Measurements from ENCODE around the gene POU2AF1.

Gene POU2AF1

GRCh38 chr11:111393585-111393984 is 14.5 kb upstream of the POU2AF1 start:
- no peak for ATAC-seq
- TF ChIP-seq SNAI2 (CRISPR knock-in tag; IDR thresholded peaks at IDR 0.05) (no peak), OSR1 (CRISPR knock-in tag; IDR thresholded peaks at IDR 0.05) (no peak), BACH2 (CRISPR knock-in tag; IDR thresholded peaks at IDR 0.05; ENCODE audit: borderline replicate concordance) (no peak)

- ATAC-seq = no peak
- TF ChIP-seq ISL1 (CRISPR knock-in tag; IDR thresholded peaks at IDR 0.05) = peak; percentile 52
- no peak for TF ChIP-seq ARNTL (CRISPR knock-in tag; IDR thresholded peaks at IDR 0.05; ENCODE audit: borderline replicate concordance, low read depth)
Observed at GRCh38 chr11:111393096-111393495, 14.0 kb upstream of the POU2AF1 start.

- ATAC-seq = no peak
- no peak for TF ChIP-seq ZC3H10 (CRISPR knock-in tag; IDR thresholded peaks at IDR 0.05)
- TF ChIP-seq CSDC2 (CRISPR knock-in tag; IDR thresholded peaks at IDR 0.05) = no peak
- TF ChIP-seq, protein P1, sequence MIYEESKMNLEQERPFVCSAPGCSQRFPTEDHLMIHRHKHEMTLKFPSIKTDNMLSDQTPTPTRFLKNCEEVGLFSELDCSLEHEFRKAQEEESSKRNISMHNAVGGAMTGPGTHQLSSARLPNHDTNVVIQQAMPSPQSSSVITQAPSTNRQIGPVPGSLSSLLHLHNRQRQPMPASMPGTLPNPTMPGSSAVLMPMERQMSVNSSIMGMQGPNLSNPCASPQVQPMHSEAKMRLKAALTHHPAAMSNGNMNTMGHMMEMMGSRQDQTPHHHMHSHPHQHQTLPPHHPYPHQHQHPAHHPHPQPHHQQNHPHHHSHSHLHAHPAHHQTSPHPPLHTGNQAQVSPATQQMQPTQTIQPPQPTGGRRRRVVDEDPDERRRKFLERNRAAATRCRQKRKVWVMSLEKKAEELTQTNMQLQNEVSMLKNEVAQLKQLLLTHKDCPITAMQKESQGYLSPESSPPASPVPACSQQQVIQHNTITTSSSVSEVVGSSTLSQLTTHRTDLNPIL (CRISPR knock-in tag; IDR thresholded peaks at IDR 0.05; ENCODE audit: low read depth) = no peak
- no peak for TF ChIP-seq POU6F1 (CRISPR knock-in tag; IDR thresholded peaks at IDR 0.05; ENCODE audit: borderline replicate concordance, low read depth)
- TF ChIP-seq OSR1 (CRISPR knock-in tag; IDR thresholded peaks at IDR 0.05) = no peak
- no peak for TF ChIP-seq BACH2 (CRISPR knock-in tag; IDR thresholded peaks at IDR 0.05; ENCODE audit: borderline replicate concordance)
- no peak for TF ChIP-seq ZNF8 (CRISPR knock-in tag; IDR thresholded peaks at IDR 0.05)
Observed at GRCh38 chr11:111392552-111392951, 13.5 kb upstream of the POU2AF1 start.

- no peak for TF ChIP-seq PPARA (CRISPR knock-in tag; IDR thresholded peaks at IDR 0.05; ENCODE audit: borderline replicate concordance)
- no peak for TF ChIP-seq POU6F1 (CRISPR knock-in tag; IDR thresholded peaks at IDR 0.05; ENCODE audit: borderline replicate concordance, low read depth)
- no peak for TF ChIP-seq TCF4 (CRISPR knock-in tag; IDR thresholded peaks at IDR 0.05; ENCODE audit: borderline replicate concordance)
- TF ChIP-seq PATZ1 (CRISPR knock-in tag; IDR thresholded peaks at IDR 0.05; ENCODE audit: borderline replicate concordance) = no peak
- TF ChIP-seq, protein P1 (CRISPR knock-in tag; IDR thresholded peaks at IDR 0.05; ENCODE audit: low read depth) = no peak
- no peak for ATAC-seq
Observed at GRCh38 chr11:111391328-111392124, 12.5 kb upstream of the POU2AF1 start.

GRCh38 chr11:111388842-111389241 is 9.8 kb upstream of the POU2AF1 start:
- ATAC-seq = no peak
- TF ChIP-seq BACH2 (CRISPR knock-in tag; IDR thresholded peaks at IDR 0.05; ENCODE audit: borderline replicate concordance) = no peak
- no peak for TF ChIP-seq POU6F1 (CRISPR knock-in tag; IDR thresholded peaks at IDR 0.05; ENCODE audit: borderline replicate concordance, low read depth)
- TF ChIP-seq ZFP30 (CRISPR knock-in tag; IDR thresholded peaks at IDR 0.05) = no peak
- no peak for TF ChIP-seq TCF4 (CRISPR knock-in tag; IDR thresholded peaks at IDR 0.05; ENCODE audit: borderline replicate concordance)
- TF ChIP-seq, protein P2, sequence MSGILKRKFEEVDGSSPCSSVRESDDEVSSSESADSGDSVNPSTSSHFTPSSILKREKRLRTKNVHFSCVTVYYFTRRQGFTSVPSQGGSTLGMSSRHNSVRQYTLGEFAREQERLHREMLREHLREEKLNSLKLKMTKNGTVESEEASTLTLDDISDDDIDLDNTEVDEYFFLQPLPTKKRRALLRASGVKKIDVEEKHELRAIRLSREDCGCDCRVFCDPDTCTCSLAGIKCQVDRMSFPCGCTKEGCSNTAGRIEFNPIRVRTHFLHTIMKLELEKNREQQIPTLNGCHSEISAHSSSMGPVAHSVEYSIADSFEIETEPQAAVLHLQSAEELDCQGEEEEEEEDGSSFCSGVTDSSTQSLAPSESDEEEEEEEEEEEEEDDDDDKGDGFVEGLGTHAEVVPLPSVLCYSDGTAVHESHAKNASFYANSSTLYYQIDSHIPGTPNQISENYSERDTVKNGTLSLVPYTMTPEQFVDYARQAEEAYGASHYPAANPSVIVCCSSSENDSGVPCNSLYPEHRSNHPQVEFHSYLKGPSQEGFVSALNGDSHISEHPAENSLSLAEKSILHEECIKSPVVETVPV (CRISPR knock-in tag; IDR thresholded peaks at IDR 0.05) = no peak
- no peak for TF ChIP-seq ZFP3 (CRISPR knock-in tag; IDR thresholded peaks at IDR 0.05)
- TF ChIP-seq, protein P3, sequence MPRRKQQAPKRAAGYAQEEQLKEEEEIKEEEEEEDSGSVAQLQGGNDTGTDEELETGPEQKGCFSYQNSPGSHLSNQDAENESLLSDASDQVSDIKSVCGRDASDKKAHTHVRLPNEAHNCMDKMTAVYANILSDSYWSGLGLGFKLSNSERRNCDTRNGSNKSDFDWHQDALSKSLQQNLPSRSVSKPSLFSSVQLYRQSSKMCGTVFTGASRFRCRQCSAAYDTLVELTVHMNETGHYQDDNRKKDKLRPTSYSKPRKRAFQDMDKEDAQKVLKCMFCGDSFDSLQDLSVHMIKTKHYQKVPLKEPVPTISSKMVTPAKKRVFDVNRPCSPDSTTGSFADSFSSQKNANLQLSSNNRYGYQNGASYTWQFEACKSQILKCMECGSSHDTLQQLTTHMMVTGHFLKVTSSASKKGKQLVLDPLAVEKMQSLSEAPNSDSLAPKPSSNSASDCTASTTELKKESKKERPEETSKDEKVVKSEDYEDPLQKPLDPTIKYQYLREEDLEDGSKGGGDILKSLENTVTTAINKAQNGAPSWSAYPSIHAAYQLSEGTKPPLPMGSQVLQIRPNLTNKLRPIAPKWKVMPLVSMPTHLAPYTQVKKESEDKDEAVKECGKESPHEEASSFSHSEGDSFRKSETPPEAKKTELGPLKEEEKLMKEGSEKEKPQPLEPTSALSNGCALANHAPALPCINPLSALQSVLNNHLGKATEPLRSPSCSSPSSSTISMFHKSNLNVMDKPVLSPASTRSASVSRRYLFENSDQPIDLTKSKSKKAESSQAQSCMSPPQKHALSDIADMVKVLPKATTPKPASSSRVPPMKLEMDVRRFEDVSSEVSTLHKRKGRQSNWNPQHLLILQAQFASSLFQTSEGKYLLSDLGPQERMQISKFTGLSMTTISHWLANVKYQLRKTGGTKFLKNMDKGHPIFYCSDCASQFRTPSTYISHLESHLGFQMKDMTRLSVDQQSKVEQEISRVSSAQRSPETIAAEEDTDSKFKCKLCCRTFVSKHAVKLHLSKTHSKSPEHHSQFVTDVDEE (CRISPR knock-in tag; IDR thresholded peaks at IDR 0.05) = no peak

Measured in SK-N-SH treated with all-trans-retinoic acid at 6 μM for 48 hours (cell line).